Erythroblast (primary cell): ENCODE results near the gene WHRN.

ENCODE experiments used
- GATA1 ChIP-seq: IDR thresholded peaks from 2 replicates; pipeline ENCODE4 v1.6.1; 2011; ENCODE audit warnings: low read depth, mild to moderate bottlenecking, control low read depth, low read length, moderate library complexity
- POLR2A ChIP-seq: IDR thresholded peaks from 2 replicates; pipeline ENCODE4 v1.6.1; 2011; ENCODE audit warnings: mild to moderate bottlenecking, low read length

GRCh38 chr9:114538241-114538640, 33.0 kb upstream of the WHRN start:
- TF ChIP-seq GATA1 (no peak), POLR2A (no peak)
